ENCODE data around the gene MALSU1. TPM values are rescaled to one million over a fixed set of nuclear protein-coding genes. Genes with fewer than 3 reads are reported as not detected.

The MALSU1 gene
- polyA plus RNA-seq, 2 of the 4 experiments (the other 2 are of a cell fraction) = 91.9 to 122 TPM

- TF ChIP-seq HOXB5 (CRISPR knock-in tag; IDR thresholded peaks at IDR 0.05) = no peak
- TF ChIP-seq RCOR1 (IDR thresholded peaks at IDR 0.05; ENCODE audit: low read depth, low read length) = no peak
- TF ChIP-seq USF2 (IDR thresholded peaks at IDR 0.05) = no peak
- no peak for TF ChIP-seq KDM1A (IDR thresholded peaks at IDR 0.05; ENCODE audit: low read depth)
- peak; percentile 32 for TF ChIP-seq NFE2L2 (conservative IDR thresholded peaks at IDR 0.05; ENCODE audit: low read length)
- TF ChIP-seq KDM5A (IDR thresholded peaks at IDR 0.05) = no peak
- no peak for TF ChIP-seq ZC3H11A (IDR thresholded peaks at IDR 0.05)
- TF ChIP-seq GATA3 (IDR thresholded peaks at IDR 0.05; ENCODE audit: borderline replicate concordance) = 0 out of 2 replicates have a peak, but pooled peaks have one; percentile 29
These were observed 48.6 kb downstream of the MALSU1 start (continued) for GRCh38 chr7:23347682-23348180.

GRCh38 chr7:23349484-23350157 is 50.5 kb downstream of the MALSU1 start:
- Histone ChIP-seq H3K4me1 (peaks cover 40% of the 10 kb centered on the region), H3K4me2 (0 out of 3 replicates have a peak overlapping the region, but pooled peaks have one; percentile 2), H3K4me3 (no peak overlapping the region), H3K27ac (peak overlapping the region in 1 of 2 experiments; percentile 52; a peak in 3 of 6 replicates), H3K9me3 (no peaks in the 10 kb centered on the region)
- ChIA-PET CTCF (interaction anchor here (0.7 to 2.2 kb wide), 11 partner anchors 9 to 523 kb away, joined by 3 to 12 read pairs (median 3); no protein-coding TSS in a partner anchor), POLR2A (no interaction called here)
- no peak for ATAC-seq
- FAIRE-seq = no peak
- WGBS (ENCODE audit: missing lambda C conversion rate) = 59% methylated on average over 7 of the region's 7 CpGs
- TF ChIP-seq FOSL2 (IDR thresholded peaks at IDR 0.05) (no peak), FOSL2 (CRISPR knock-in tag; IDR thresholded peaks at IDR 0.05) (peak; percentile 27; the same call in 1 of the 2 replicates), MAFK (IDR thresholded peaks at IDR 0.05; ENCODE audit: partially characterized antibody) (no peak), HEYL (CRISPR knock-in tag; IDR thresholded peaks at IDR 0.05) (no peak), KDM5A (IDR thresholded peaks at IDR 0.05) (no peak), SREBF2 (IDR thresholded peaks at IDR 0.05) (no peak), GATA3 (IDR thresholded peaks at IDR 0.05; ENCODE audit: borderline replicate concordance) (no peak), JUNB (IDR thresholded peaks at IDR 0.05) (0 out of 2 replicates have a peak, but pooled peaks have one; percentile 9), JUN (IDR thresholded peaks at IDR 0.05) (no peak)
- no peak for DNase-seq (ENCODE audit: low read depth in 1 of 2, low spot score in 1 of 2)

GRCh38 chr7:23350466-23350865 is 51.3 kb downstream of the MALSU1 start:
- FAIRE-seq (no peak), DNase-seq (ENCODE audit: low read depth in 1 of 2, low spot score in 1 of 2) (no peak), ATAC-seq (no peak)
- Histone ChIP-seq H3K4me1 (peaks cover 40% of the 10 kb centered on the region), H3K4me3 (no peak overlapping the region), H3K9me3 (no peaks in the 10 kb centered on the region), H3K4me2 (no peak overlapping the region), H3K27ac (no peak overlapping the region)
- POLR2A ChIA-PET = no interaction called here
- 93% methylated on average over 2 of the region's 2 CpGs for WGBS (ENCODE audit: missing lambda C conversion rate)
- CTCF ChIA-PET = interaction anchor here (0.7 to 2.2 kb wide), 8 partner anchors 17 to 524 kb away, joined by 3 to 12 read pairs (median 4); no protein-coding TSS in a partner anchor
- TF ChIP-seq RARB (CRISPR knock-in tag; IDR thresholded peaks at IDR 0.05) (no peak), HDAC2 (IDR thresholded peaks at IDR 0.05) (no peak)

- 0 out of 6 replicates have a peak overlapping the region, but pooled peaks of 1 of the 2 experiments have one; percentile 2 for H3K27ac ChIP-seq
- ATAC-seq = no peak
- no peak overlapping the region for H3K4me2 ChIP-seq
- no peak overlapping the region for H3K4me3 ChIP-seq
- no peaks in the 10 kb centered on the region for H3K9me3 ChIP-seq
- FAIRE-seq = no peak
- CTCF ChIA-PET = interaction anchor here (0.8 kb wide), 1 partner anchor 19 kb away, joined by 3 read pairs; no protein-coding TSS in a partner anchor
- peaks cover 48% of the 10 kb centered on the region for H3K4me1 ChIP-seq
- WGBS (ENCODE audit: missing lambda C conversion rate) = 93% methylated on average over 5 of the region's 5 CpGs
- POLR2A ChIA-PET = no interaction called here
- no peak for DNase-seq (ENCODE audit: low read depth in 1 of 2, low spot score in 1 of 2)
- TF ChIP-seq PHF8 (IDR thresholded peaks at IDR 0.05; ENCODE audit: borderline replicate concordance, low read depth) = no peak
- TF ChIP-seq REST (IDR thresholded peaks at IDR 0.05) = no peak
- TF ChIP-seq HOXA7 (CRISPR knock-in tag; IDR thresholded peaks at IDR 0.05) = no peak
- TF ChIP-seq MYC (IDR thresholded peaks at IDR 0.05; ENCODE audit: borderline replicate concordance, low read length) = no peak
- TF ChIP-seq BCL3 (IDR thresholded peaks at IDR 0.05) = no peak
- TF ChIP-seq CBX2 (IDR thresholded peaks at IDR 0.05; ENCODE audit: borderline replicate concordance, low read depth) = no peak
- TF ChIP-seq RAD21 (conservative IDR thresholded peaks at IDR 0.05 in 1 of 2, IDR thresholded peaks at IDR 0.05 in 1 of 2) = no peak
- TF ChIP-seq FOSL2 (IDR thresholded peaks at IDR 0.05) = no peak
- no peak for TF ChIP-seq FOSL2 (CRISPR knock-in tag; IDR thresholded peaks at IDR 0.05)
- no peak for TF ChIP-seq EHF (CRISPR knock-in tag; IDR thresholded peaks at IDR 0.05)
- TF ChIP-seq FOSB (CRISPR knock-in tag; IDR thresholded peaks at IDR 0.05) = no peak
These were observed 54.0 kb downstream of the MALSU1 start for GRCh38 chr7:23353172-23353571.
